Activated CD4-positive, alpha-beta T cell treated with anti-CD3 and anti-CD28 coated beads, Interleukin-10, Interleukin-2, amounts not matched to agents 100 ng/mL and 50 ng/mL, durations not matched to agents 16 hours and 8 hours (primary cell): ENCODE data around the gene HLA-DQB2.
"Not testable (repeated sequence)": the region's sequence is repeated elsewhere in the genome, so short reads cannot be mapped to it uniquely, and the experiment has no call there.

ENCODE experiments used
- DNase-seq: peaks from one replicate; pipeline ENCODE4 v3.0.0-alpha.2; 2020

Gene HLA-DQB2

DNA sequence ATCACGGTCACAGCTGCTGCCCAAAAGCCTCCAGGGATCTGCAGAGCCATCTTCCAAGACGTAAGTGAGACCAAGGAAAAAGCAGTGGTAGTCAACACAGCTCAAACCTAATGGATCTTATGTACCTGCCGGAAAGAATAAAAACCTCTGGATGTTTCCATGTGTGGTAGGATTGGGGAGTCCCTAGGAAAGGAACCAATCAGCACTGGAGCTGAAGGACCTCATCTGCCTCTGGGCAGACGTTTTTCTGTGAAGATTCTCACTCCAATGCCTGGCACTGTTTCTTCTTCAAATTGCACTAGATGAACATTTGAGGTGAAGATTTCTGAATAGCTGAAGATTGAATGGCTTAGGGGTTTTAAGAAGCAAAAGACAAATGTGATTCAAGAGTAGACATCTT, at the start of gene HLA-DQB2:
HLA-DQB2 (minus strand) TSS at position 112 of the 400 bp plus-strand sequence; CDS start at position 50, 62 bp downstream.
- peak; percentile 17 for DNase-seq

DNA sequence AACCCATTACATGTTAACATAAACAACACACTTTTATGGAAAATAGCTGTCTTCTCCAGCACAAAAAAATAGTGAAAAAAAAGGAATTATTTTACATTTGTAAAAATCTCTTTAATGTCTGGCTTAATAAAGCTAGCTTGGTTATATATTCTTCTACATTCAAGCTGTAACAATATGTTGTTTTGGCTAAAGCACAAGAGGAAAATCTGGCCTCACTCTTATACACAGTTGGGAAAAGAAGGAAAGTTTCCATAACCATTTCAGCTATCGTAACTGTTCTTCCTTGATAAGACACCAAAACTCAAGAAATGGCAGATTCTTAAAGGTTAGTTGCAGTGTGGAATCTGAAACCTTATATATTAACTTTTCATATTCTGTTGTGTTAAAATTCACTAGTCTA, 45.8 kb upstream of the HLA-DQB2 start:
- no peak for DNase-seq

GRCh38 chr6:32807020-32807580, 43.8 kb upstream of the HLA-DQB2 start:
- DNase-seq, result no peak

DNA sequence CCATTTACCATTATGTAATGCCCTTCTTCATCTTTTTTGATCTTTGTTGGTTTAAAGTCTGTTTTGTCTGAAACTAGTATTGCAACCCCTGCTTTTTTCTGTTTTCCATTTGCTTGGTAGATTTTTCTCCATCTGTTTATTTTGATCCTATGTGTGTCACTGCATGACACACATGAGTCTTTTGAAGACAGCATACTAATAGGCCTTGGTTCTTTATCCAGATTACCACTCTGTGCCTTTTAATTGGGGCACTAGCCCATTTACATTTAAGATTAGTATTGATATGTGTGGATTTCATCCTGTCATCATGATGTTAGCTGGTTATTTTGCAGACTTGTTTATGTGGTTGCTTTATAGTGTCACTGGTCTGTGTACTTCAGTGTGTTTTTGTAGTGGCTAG, 42.1 kb upstream of the HLA-DQB2 start:
- DNase-seq, result not testable (repeated sequence)

DNA sequence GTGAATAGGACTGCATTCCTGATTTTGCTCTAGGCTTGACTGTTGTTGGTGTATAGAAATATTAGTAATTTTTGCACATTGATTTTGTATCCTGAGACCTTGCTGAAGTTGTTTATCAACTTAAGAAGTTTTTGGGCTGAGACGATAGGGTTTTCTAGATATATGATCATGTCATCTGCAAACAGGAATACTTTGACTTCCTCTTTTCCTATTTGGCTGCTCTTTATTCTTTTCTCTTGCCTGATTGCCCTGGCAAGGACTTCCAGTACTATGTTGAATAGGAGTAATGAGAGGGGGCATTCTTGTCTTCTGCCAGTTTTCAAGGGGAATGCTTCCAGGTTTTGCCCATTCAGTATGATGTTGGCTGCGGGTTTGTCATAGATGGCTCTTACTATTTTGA, 40.1 kb upstream of the HLA-DQB2 start:
- DNase-seq, result no peak

DNA sequence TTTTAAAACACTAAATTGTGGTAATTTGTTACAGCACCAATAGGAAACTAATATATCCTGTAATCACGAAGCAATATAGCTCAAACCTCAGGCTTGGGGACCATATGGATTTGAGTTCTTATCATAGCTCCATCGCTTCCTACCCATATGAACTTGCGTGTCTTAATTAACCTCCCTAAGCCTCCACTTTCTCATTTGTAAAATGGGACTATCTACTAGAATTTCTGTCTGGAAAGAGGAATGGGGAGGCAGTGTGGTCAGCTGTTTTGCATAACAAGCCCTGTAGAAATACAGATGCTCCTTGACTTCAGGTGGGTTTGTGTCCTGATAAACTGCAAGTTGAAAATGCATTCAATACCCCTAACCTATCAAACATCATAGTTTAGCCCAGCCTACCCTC, 36.4 kb upstream of the HLA-DQB2 start:
- no peak for DNase-seq

- DNase-seq, result no peak
Measured at GRCh38 chr6:32799168-32799567, 35.8 kb upstream of the HLA-DQB2 start.

GRCh38 chr6:32796848-32797776, 33.8 kb upstream of the HLA-DQB2 start:
- peak; percentile 72 for DNase-seq

- DNase-seq, result no peak
Measured at GRCh38 chr6:32794510-32794909, 31.2 kb upstream of the HLA-DQB2 start.

- no peak for DNase-seq
Measured at GRCh38 chr6:32792901-32793435, 29.6 kb upstream of the HLA-DQB2 start.

DNA sequence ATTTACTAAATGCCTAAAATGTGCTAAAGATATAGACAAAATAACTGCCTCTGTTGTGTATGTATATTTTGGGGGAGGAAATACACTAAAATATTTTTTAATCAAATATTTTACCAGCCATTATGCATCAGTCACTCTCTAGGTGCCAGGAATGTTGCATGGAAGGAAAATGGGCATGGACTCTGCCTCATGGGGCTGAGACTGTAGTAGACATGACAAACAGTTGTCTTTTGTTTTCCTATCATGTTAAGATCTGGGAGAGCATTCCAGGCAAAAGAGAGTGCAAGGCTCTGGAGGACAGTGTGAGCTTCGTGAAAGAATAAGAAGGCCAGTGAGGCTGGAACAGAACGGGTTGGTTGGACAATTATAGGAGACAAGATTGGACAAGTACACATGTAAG, 27.0 kb upstream of the HLA-DQB2 start:
- DNase-seq, result no peak

GRCh38 chr6:32785781-32786533, 22.6 kb upstream of the HLA-DQB2 start:
- DNase-seq, result peak; percentile 62

DNA sequence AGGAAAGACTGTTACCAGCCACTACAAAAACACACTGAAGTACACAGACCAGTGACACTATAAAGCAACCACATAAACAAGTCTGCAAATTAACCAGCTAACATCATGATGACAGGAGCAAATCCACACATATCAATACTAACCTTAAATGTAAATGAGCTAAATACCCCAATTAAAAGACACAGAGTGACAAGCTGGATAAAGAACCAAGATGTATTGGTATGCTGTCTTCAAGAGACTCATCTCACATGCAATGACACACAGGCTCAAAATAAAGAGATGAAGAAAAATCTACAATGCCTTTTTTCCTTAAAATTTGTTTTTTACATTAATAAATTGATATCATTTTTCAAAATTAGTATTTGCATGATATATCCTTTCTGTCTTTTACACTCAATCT, 19.6 kb upstream of the HLA-DQB2 start:
- not testable (repeated sequence) for DNase-seq

GRCh38 chr6:32779036-32779435, 15.7 kb upstream of the HLA-DQB2 start:
- DNase-seq, result no peak

- no peak for DNase-seq
Measured at GRCh38 chr6:32775071-32775470, 11.7 kb upstream of the HLA-DQB2 start.

DNA sequence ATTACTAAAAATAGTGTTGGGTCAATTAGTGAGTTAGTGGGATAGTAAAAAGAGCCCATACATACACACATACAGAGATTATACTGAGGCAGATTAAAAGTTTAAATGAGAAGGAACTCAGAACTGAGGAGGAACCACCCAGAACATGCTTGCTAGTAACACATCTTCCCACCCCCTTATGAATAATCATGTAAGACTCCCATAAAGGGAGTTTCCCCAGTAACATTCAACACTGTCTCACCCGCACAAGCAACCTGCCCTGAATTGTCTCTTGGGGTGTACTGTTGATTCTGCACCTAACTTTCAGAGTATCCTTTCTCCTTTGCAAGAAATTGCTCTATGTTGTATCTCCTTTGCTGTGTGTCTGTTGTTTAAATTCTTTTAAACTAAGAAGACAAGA, 11.1 kb upstream of the HLA-DQB2 start:
- no peak for DNase-seq

- DNase-seq, result no peak
Measured at GRCh38 chr6:32772656-32773055, 9.3 kb upstream of the HLA-DQB2 start.

DNA sequence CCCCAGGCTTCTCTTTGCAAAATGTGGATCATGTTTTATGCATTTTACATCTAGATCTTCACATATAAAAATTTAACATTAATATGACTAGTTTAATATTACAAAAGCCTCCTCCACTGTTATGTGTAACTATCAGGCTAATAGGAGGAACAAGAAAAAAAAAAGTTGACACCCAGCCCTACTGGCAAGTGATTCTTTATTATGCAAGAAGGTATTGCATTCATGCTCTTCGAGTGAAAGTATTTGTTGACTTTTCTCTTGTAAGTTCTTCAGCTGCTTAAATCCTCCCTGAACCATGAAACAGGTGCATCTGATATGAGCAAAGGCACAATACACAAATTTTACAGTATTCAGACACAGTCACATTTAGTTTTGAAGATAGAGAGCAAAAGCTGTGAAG, 716 bp upstream of the HLA-DQB2 start:
- DNase-seq, result no peak

- no peak for DNase-seq
Measured at GRCh38 chr6:32761548-32761947, 1.8 kb downstream of the HLA-DQB2 start.

GRCh38 chr6:32761072-32761471, 2.3 kb downstream of the HLA-DQB2 start:
- DNase-seq, result no peak

DNA sequence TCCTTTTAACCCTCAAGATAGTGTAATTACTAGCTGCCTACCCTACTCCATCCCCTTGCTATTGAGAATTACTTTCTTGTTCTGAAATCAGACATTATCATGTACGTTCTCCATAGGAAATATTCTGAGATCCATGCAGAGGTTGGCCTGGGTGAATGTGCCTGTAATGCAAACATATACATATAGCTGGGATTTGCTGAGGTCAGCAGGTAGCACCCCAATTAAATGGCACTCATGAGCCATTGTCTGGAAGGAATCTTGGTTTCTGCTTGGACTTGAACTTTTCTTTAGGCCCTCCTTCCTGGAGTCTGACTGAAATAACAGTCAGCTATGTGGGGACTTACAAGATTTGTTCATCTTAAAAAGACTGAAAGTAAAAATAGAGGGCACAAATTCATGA, 3.7 kb downstream of the HLA-DQB2 start:
- no peak for DNase-seq

GRCh38 chr6:32752580-32752979, 10.8 kb downstream of the HLA-DQB2 start:
- no peak for DNase-seq

GRCh38 chr6:32745649-32746048, 17.7 kb downstream of the HLA-DQB2 start:
- DNase-seq, result peak; percentile 6
